Sigmoid colon (tissue), 7 donors: ENCODE results near the gene SKIC8. TPM values are rescaled to one million over a fixed set of nuclear protein-coding genes. Genes with fewer than 3 reads are reported as not detected.

ENCODE experiments used
- DNase-seq: peaks from one replicate; pipeline ENCODE4 v3.0.0-alpha.2; 2019
- H3K27ac ChIP-seq, 4 donors: fragments of 200-600 bp; sonication (generic); one replicate each; pipeline ENCODE4 v1.5.1; 2016 to 2019; ENCODE audit warnings: mild to moderate bottlenecking in 1 of 4
- H3K27me3 ChIP-seq, 3 donors: fragments of 200-600 bp; sonication (generic); one replicate each; pipeline ENCODE4 v1.5.1; 2019; ENCODE audit warnings: mild to moderate bottlenecking in 1 of 3
- H3K36me3 ChIP-seq, 4 donors: fragments of 200-600 bp; sonication (generic); one replicate each; pipeline ENCODE4 v1.5.1; 2016 to 2019
- H3K4me1 ChIP-seq, 4 donors: fragments of 200-600 bp; sonication (generic); one replicate each; pipeline ENCODE4 v1.5.1; 2017 to 2019
- H3K4me3 ChIP-seq, 4 donors: fragments of 200-600 bp; sonication (generic); one replicate each; pipeline ENCODE4 v1.5.1; 2017 to 2019; ENCODE audit warnings: mild to moderate bottlenecking in 2 of 4, moderate library complexity in 1 of 4
- H3K9me3 ChIP-seq, 4 donors: fragments of 200-600 bp in 3 of 4; sonication (generic) in 3 of 4; one replicate each; pipeline versions ENCODE4 v1.5.1 to v1.6.1; 2013 to 2019
- CTCF ChIP-seq, 4 experiments: fragments of 450-650 bp in 3 of 4; fragments of 200-600 bp in 1 of 4; IDR thresholded peaks; one replicate each; pipeline ENCODE4 v1.5.1; 2016 to 2019; ENCODE audit warnings: antibody characterized with exemption in 4 of 4, mild to moderate bottlenecking in 3 of 4, moderate library complexity in 2 of 4
- EP300 ChIP-seq, 4 donors: sonication (generic); formaldehyde crosslinking; IDR thresholded peaks; one replicate each; pipeline ENCODE4 v1.6.1; 2017; ENCODE audit warnings: antibody characterized with exemption in 4 of 4
- POLR2A ChIP-seq, 2 donors: fragments of 450-650 bp; IDR thresholded peaks; one replicate each; pipeline ENCODE4 v1.6.1; 2016; ENCODE audit warnings: antibody characterized with exemption in 2 of 2, mild to moderate bottlenecking in 2 of 2, moderate library complexity in 2 of 2
- POLR2AphosphoS5 ChIP-seq, 4 donors: sonication (generic); formaldehyde crosslinking; IDR thresholded peaks; one replicate each; pipeline ENCODE4 v1.6.1; 2017; ENCODE audit warnings: antibody characterized with exemption in 4 of 4
- WGBS, 2 donors: extraction: QIAGEN DNeasy Blood & Tissue Kit; methylation state at CpG; one replicate each; pipeline ENCODE4 v1.1.7; 2013; 5-methylcytosine and 5-hydroxymethylcytosine counted together
- intact Hi-C: fragments of 100-400 bp; cut with DNase I; formaldehyde crosslinking; loops from one replicate; pipeline ENCODE4 v1.15.1; 2023
- polyA plus RNA-seq, 3 donors: library from polyadenylated mRNA; stranded (reverse); fragments of 200-250 nt; gene quantifications; one replicate each; pipeline ENCODE4 v1.2.3, GENCODE V29; 2013
- total RNA-seq, 4 donors: library from RNA; depleted of rRNA; stranded (reverse); fragments of >200 nt; gene quantifications; one replicate each; pipeline ENCODE4 v1.1.0, GENCODE V29; 2016
- donor health status: healthy with polysubstance abuse.
- donor health status: Bipolar disorder and iron deficiency.
- donor health status: healthy.

The SKIC8 gene
- total and polyA plus RNA-seq, 7 donors: 43.2 to 81.1 (median 56.4) TPM

- TF ChIP-seq EP300 (IDR thresholded peaks at IDR 0.05) (no peak), CTCF (IDR thresholded peaks at IDR 0.05) (peak in 1 of 4 experiments; percentile 24)
- H3K4me3 ChIP-seq: no peak overlapping the region
- no peak overlapping the region for H3K27ac ChIP-seq
- WGBS, 2 donors: 35 to 69% methylated on average over 5 of the region's 5 CpGs
- H3K9me3 ChIP-seq: no peaks in the 10 kb centered on the region
- H3K27me3 ChIP-seq: no peaks in the 10 kb centered on the region
- no peaks in the 10 kb centered on the region for H3K36me3 ChIP-seq
- peaks cover 0 to 11% (median 7%) of the 10 kb centered on the region in 4 donors for H3K4me1 ChIP-seq
- DNase-seq: peak; percentile 36
- intact Hi-C loops: loop anchor here (5.0 kb wide), 2 partner anchors 110 to 235 kb away; partner anchors contain the start of gene CIB2
These were observed 57.3 kb downstream of the SKIC8 start for GRCh38 chr15:78242128-78242527.

DNA sequence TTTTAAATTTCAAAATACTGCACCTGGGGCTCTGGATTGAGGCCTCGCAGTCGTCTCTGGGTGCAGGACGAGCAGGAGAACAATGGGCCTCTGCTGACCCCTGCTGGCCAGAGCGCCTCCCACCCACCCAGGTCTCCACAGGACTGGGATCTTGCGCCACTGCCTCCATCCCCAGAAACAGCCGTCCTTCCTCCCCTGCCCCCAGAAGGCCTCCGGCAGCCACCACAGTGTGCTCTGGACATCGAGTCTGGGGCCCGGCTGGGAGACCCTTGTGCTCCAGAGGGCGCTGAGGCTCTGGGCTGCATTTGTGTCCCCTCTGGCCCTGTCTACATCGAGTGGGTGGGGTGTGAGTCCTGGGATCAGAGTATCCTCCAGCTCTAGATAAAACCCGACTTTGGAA, 58.4 kb downstream of the SKIC8 start:
- Histone ChIP-seq H3K9me3 (no peaks in the 10 kb centered on the region), H3K27me3 (no peaks in the 10 kb centered on the region), H3K27ac (no peak overlapping the region), H3K4me1 (peaks cover 0 to 11% (median 7%) of the 10 kb centered on the region in 4 donors), H3K4me3 (no peak overlapping the region), H3K36me3 (no peaks in the 10 kb centered on the region)
- 6 to 16% methylated on average over 12 of the region's 12 CpGs for WGBS, 2 donors
- DNase-seq: peak; percentile 93
- TF ChIP-seq POLR2AphosphoS5 (IDR thresholded peaks at IDR 0.05) (no peak), POLR2A (IDR thresholded peaks at IDR 0.05) (no peak), EP300 (IDR thresholded peaks at IDR 0.05) (no peak), CTCF (IDR thresholded peaks at IDR 0.05) (peak; percentile 75 to 83 (median 80))
- intact Hi-C loops: loop anchor here (1.0 to 5.0 kb wide), 5 partner anchors 64 to 282 kb away; partner anchors contain the start of gene CIB2

DNA sequence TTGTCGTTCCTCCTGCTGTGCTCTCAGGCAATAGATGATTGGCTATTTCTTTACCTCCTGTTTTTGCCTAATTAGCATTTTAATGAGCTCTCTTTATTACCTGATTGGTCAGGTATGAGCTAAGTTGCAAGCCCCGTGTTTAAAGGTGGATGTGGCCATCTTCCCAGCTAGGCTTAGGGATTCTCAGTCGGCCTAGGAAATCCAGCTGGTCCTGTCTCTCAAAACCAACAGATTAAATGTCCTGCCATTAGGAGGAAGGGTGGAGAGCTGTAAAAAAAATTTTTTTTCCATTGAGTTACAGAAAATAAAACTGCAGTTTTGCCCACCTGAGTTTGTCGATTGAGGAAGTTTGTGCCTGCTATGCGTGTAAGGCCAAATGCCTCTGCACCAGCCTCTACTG, 59.6 kb downstream of the SKIC8 start:
- TF ChIP-seq POLR2A (IDR thresholded peaks at IDR 0.05) (no peak), EP300 (IDR thresholded peaks at IDR 0.05) (no peak), CTCF (IDR thresholded peaks at IDR 0.05) (no peak), POLR2AphosphoS5 (IDR thresholded peaks at IDR 0.05) (no peak)
- Histone ChIP-seq H3K27ac (no peak overlapping the region), H3K27me3 (no peaks in the 10 kb centered on the region), H3K4me3 (no peak overlapping the region), H3K36me3 (no peaks in the 10 kb centered on the region), H3K4me1 (peaks cover 0 to 11% (median 7%) of the 10 kb centered on the region in 4 donors), H3K9me3 (no peaks in the 10 kb centered on the region)
- DNase-seq: no peak
- intact Hi-C loops: loop anchor here (2.0 to 5.0 kb wide), 4 partner anchors 43 to 281 kb away; partner anchors contain the start of gene CIB2
- WGBS, 2 donors: 81 to 86% methylated on average over 5 of the region's 5 CpGs

GRCh38 chr15:78237146-78237545, 62.3 kb downstream of the SKIC8 start:
- no peaks in the 10 kb centered on the region for H3K9me3 ChIP-seq
- DNase-seq: peak; percentile 44
- WGBS, 2 donors: 87 to 96% methylated on average over 6 of the region's 6 CpGs
- H3K36me3 ChIP-seq: no peaks in the 10 kb centered on the region
- no peak overlapping the region for H3K4me3 ChIP-seq
- TF ChIP-seq POLR2AphosphoS5 (IDR thresholded peaks at IDR 0.05) (no peak), EP300 (IDR thresholded peaks at IDR 0.05) (no peak), CTCF (IDR thresholded peaks at IDR 0.05) (no peak), POLR2A (IDR thresholded peaks at IDR 0.05) (no peak)
- intact Hi-C loops: loop anchor here (5.0 kb wide), 1 partner anchor 40 kb away; no protein-coding TSS in a partner anchor
- H3K4me1 ChIP-seq: no peaks in the 10 kb centered on the region
- no peak overlapping the region for H3K27ac ChIP-seq
- no peaks in the 10 kb centered on the region for H3K27me3 ChIP-seq

DNA sequence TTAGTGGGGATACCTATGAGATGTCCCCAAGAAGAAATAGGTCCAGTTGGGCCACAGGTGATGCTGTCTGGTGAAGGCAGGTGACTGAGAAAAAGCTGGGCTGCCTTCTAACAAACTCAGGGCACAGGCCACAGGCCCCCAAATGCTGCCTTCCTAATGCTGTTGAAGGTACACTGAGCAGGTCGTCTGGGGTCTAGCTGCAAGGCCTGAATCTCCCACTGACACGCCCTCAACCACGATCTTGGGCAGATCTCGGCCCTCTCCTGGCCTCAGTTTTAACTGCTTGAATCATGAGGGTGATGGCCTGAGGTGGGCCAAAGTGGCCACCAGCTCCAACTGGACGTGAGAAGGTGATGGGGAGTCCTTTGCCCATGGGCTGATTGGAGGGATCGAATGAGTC, 62.9 kb downstream of the SKIC8 start:
- Histone ChIP-seq H3K4me1 (no peaks in the 10 kb centered on the region), H3K4me3 (no peak overlapping the region), H3K27ac (no peak overlapping the region), H3K9me3 (no peaks in the 10 kb centered on the region), H3K27me3 (no peaks in the 10 kb centered on the region), H3K36me3 (no peaks in the 10 kb centered on the region)
- peak; percentile 57 for DNase-seq
- intact Hi-C loops: loop anchor here (5.0 kb wide), 1 partner anchor 39 kb away; no protein-coding TSS in a partner anchor
- WGBS, 2 donors: 91% methylated on average over 6 of the region's 6 CpGs
- TF ChIP-seq EP300 (IDR thresholded peaks at IDR 0.05): no peak
- TF ChIP-seq CTCF (IDR thresholded peaks at IDR 0.05): no peak
